Measurements from ENCODE around the gene NFE2L2.

DNA sequence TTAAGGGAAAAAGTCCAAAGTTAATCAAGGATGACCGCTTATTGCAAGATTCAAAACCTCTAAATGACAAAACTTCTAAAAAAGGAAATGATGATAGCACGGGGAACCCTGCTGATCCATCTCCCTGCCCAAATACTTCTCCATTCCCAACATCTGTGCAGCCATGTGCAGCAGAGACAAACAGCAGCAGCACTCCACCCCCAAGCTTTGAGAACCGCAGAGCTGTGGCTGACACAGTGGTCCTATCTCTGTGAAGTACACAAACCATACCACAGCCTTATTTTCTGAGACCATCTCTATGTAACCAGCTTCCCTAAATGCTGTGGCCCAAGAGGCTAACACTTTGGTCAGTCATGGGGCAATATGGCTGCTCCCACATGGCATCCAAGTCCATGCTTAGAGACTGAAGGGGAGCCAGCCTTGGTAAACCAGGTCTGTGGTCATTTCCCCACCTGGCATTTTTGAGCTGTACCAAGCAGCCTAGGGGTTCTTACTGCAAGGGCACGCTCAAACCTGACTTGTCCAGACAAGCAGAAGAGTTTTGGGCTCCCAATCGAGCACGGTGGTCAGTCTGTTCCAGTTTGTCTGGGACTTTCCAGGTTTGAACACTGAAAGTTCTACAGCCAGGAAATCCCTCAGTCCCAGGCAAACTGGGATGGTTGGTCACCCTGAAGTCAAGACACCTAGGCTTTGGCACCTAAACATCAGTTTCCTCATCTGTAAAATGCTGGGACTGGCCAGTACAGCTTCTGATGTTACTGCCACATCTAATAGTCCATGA is 17.1 kb upstream of the NFE2L2 start:
- TF ChIP-seq EP300 (IDR thresholded peaks at IDR 0.05; ENCODE audit: borderline replicate concordance in 1 of 2, low read depth in 1 of 2, low read length in 1 of 2) (no peak), EZH2phosphoT487 (IDR thresholded peaks at IDR 0.05; ENCODE audit: borderline replicate concordance, low read depth) (no peak), RAD21 (IDR thresholded peaks at IDR 0.05; ENCODE audit: low read length) (no peak), GABPA (IDR thresholded peaks at IDR 0.05; ENCODE audit: low read depth) (no peak), ELF1 (IDR thresholded peaks at IDR 0.05) (no peak), MXI1 (IDR thresholded peaks at IDR 0.05; ENCODE audit: low read depth, low read length) (no peak)
- TF ChIP-seq, protein P1, sequence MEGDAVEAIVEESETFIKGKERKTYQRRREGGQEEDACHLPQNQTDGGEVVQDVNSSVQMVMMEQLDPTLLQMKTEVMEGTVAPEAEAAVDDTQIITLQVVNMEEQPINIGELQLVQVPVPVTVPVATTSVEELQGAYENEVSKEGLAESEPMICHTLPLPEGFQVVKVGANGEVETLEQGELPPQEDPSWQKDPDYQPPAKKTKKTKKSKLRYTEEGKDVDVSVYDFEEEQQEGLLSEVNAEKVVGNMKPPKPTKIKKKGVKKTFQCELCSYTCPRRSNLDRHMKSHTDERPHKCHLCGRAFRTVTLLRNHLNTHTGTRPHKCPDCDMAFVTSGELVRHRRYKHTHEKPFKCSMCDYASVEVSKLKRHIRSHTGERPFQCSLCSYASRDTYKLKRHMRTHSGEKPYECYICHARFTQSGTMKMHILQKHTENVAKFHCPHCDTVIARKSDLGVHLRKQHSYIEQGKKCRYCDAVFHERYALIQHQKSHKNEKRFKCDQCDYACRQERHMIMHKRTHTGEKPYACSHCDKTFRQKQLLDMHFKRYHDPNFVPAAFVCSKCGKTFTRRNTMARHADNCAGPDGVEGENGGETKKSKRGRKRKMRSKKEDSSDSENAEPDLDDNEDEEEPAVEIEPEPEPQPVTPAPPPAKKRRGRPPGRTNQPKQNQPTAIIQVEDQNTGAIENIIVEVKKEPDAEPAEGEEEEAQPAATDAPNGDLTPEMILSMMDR (IDR thresholded peaks at IDR 0.05) = no peak
- TF ChIP-seq, protein P2, sequence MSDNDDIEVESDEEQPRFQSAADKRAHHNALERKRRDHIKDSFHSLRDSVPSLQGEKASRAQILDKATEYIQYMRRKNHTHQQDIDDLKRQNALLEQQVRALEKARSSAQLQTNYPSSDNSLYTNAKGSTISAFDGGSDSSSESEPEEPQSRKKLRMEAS (IDR thresholded peaks at IDR 0.05; ENCODE audit: low read depth) = no peak
